Measurements from ENCODE around the gene KCNN2. TPM values are rescaled to one million over a fixed set of nuclear protein-coding genes. Genes with fewer than 3 reads are reported as not detected.

Gene KCNN2
- total and polyA plus RNA-seq, 9 of the 15 experiments (the other 6 are each of a cell fraction or from before 2014, with no cell fraction given) = 0.07 TPM; not detected in 8

- TF ChIP-seq JUN (IDR thresholded peaks at IDR 0.05; ENCODE audit: borderline replicate concordance, low read depth, low read length) (no peak), JUN (CRISPR knock-in tag; IDR thresholded peaks at IDR 0.05; ENCODE audit: borderline replicate concordance) (no peak), SMAD3 (CRISPR knock-in tag; conservative IDR thresholded peaks at IDR 0.05) (no peak)
Measured at GRCh38 chr5:114412510-114413171, 50.8 kb downstream of the KCNN2 start (continued).

- no peaks in the 10 kb centered on the region for H3K9me1 ChIP-seq (ENCODE audit: control insufficient read depth, insufficient read depth, low read length)
- no TSS peak for BruUV-seq (replicated peaks)
- H3K4me1 ChIP-seq (replicated peaks in 1 of 2; ENCODE audit: control insufficient read depth in 2 of 2, insufficient read depth in 2 of 2, low read length in 2 of 2) = no peaks in the 10 kb centered on the region
- intact Hi-C loops (cut with micrococcal nuclease) = no loop called here
- H2AFZ ChIP-seq (ENCODE audit: low read depth, low read length) = no peak overlapping the region
- no peaks in the 10 kb centered on the region for H4K20me1 ChIP-seq (replicated peaks; ENCODE audit: control insufficient read depth, insufficient read depth, low read length)
- no peaks in the 10 kb centered on the region for H3K79me2 ChIP-seq (ENCODE audit: control insufficient read depth, insufficient read depth, low read length)
- H3K9me3 ChIP-seq (replicated peaks; ENCODE audit: control insufficient read depth, insufficient read depth, low read depth, low read length) = no peaks in the 10 kb centered on the region; the same call in none of the 2 replicates
- H3K4me3 ChIP-seq = no peak overlapping the region
- H3K4me2 ChIP-seq (ENCODE audit: insufficient read depth, low read length) = no peak overlapping the region
- CTCF ChIA-PET (ENCODE audit: low intra/inter-chr PET ratio) = no interaction called here
- H3K27ac ChIP-seq (ENCODE audit: extremely low read depth, low read depth, low read length) = no peak overlapping the region
- TF ChIP-seq ZNF318 (IDR thresholded peaks at IDR 0.05; ENCODE audit: borderline replicate concordance in 1 of 2, low read depth in 1 of 2) (no peak), HIVEP1 (CRISPR knock-in tag; IDR thresholded peaks at IDR 0.05) (no peak), ZNF449 (CRISPR knock-in tag; IDR thresholded peaks at IDR 0.05) (no peak), LCOR (CRISPR knock-in tag; IDR thresholded peaks at IDR 0.05) (no peak), ZNF639 (CRISPR knock-in tag; conservative IDR thresholded peaks at IDR 0.05 in 1 of 2, IDR thresholded peaks at IDR 0.05 in 1 of 2) (no peak)
- ATAC-seq = no peak
- H3K27me3 ChIP-seq (ENCODE audit: control insufficient read depth in 2 of 2, insufficient read depth in 2 of 2, low read length in 2 of 2) = no peaks in the 10 kb centered on the region
- no peak overlapping the region for H3K9ac ChIP-seq (ENCODE audit: insufficient read depth in 1 of 2, low read depth in 2 of 2, low read length in 2 of 2)
- in situ Hi-C loops (cut with MboI) = no loop called here
- no peak for FAIRE-seq
- no peaks in the 10 kb centered on the region for H3K36me3 ChIP-seq (ENCODE audit: control insufficient read depth, insufficient read depth, low read length)
- POLR2A ChIA-PET = interaction anchor here (0.6 kb wide), 1 partner anchor 1553 kb away, joined by 3 read pairs; no protein-coding TSS in a partner anchor
- no peak for DNase-seq (ENCODE audit: extremely low read depth in 1 of 4, low spot score in 3 of 4)
- 0% methylated on average over 1 of the region's 1 CpG for WGBS (ENCODE audit: insufficient coverage, low coverage, missing lambda C conversion rate)
Measured at GRCh38 chr5:114415760-114416159, 53.9 kb downstream of the KCNN2 start.

Data from K562 (cell line).